K562 (cell line): ENCODE results near the gene IFT22. TPM values are rescaled to one million over a fixed set of nuclear protein-coding genes. Genes with fewer than 3 reads are reported as not detected.
A peak's percentile ranks its signal among the peaks of the same experiment; 100 is the strongest.

ENCODE experiments used
- ATAC-seq: fragments of 200-7000 bp; cut with Tn5 transposase; 3 replicates; pipeline ENCODE4 v1.9.1; 2020; ENCODE audit warnings: moderate library complexity
- BruUV-seq: library from RNA; stranded (reverse); fragments of 400-500 nt; replicated peaks from 2 replicates; lab custom pipeline; 2021; lab: Mats Ljungman, UMichigan
- CTCF ChIA-PET: fragments of 300-600 bp; formaldehyde crosslinking; extraction: SDS; loops from one replicate; lab custom pipeline; 2021; ENCODE audit warnings: low intra/inter-chr PET ratio; lab: Yijun Ruan, JAX
- POLR2A ChIA-PET: fragments of 300-600, 350-650 bp; sonication (Branson Sonifier 250); formaldehyde crosslinking; extraction: SDS; loops from one replicate; lab custom pipeline; 2021; ENCODE audit warnings: antibody characterized with exemption, inconsistent platforms; lab: Yijun Ruan, JAX
- DNase-seq, 4 experiments: peaks; one replicate each; pipeline versions ENCODE4 v3.0.0 to v3.0.0-alpha.2; 2011 to 2018; ENCODE audit warnings: low spot score in 3 of 4, mixed read lengths in 3 of 4; ENCODE audit errors: extremely low read depth in 1 of 4
- FAIRE-seq: peaks from 2 replicates; lab custom pipeline; 2011; peaks lifted over from hg19 to GRCh38; lab: Jason Lieb, UNC
- H2AFZ ChIP-seq: 2 replicates; pipeline ENCODE4 v1.6.0; 2011; ENCODE audit warnings: low read depth, low read length, control low read depth, inconsistent platforms
- H3K27ac ChIP-seq: fragments of 200-600 bp; 3 replicates; pipeline ENCODE4 v1.8.0; 2011; ENCODE audit warnings: low read depth, mild to moderate bottlenecking, control low read depth, inconsistent platforms, low read length, moderate library complexity, mixed read lengths; ENCODE audit errors: extremely low read depth
- H3K27me3 ChIP-seq, 2 experiments: fragments of 300-600 bp in 1 of 2; 2 replicates in 1 of 2; 3 replicates in 1 of 2; pipeline versions ENCODE4 v1.6.0 to v1.8.0; 2011; ENCODE audit warnings: inconsistent platforms in 2 of 2, low read length in 2 of 2, mild to moderate bottlenecking in 1 of 2, mixed read lengths in 1 of 2, moderate library complexity in 1 of 2; ENCODE audit not compliant: control insufficient read depth in 2 of 2, insufficient read depth in 2 of 2
- H3K36me3 ChIP-seq: fragments of 300-600 bp; 3 replicates; pipeline ENCODE4 v1.8.0; 2011; ENCODE audit warnings: mild to moderate bottlenecking, low read length, inconsistent platforms; ENCODE audit not compliant: control insufficient read depth, insufficient read depth
- H3K4me1 ChIP-seq, 2 experiments: fragments of 200-600 bp in 1 of 2; replicated peaks in 1 of 2; 2 replicates in 1 of 2; 3 replicates in 1 of 2; pipeline versions ENCODE4 v1.5.1 to v1.8.0; 2011; ENCODE audit warnings: inconsistent platforms in 2 of 2, low read length in 2 of 2, mild to moderate bottlenecking in 1 of 2, mixed read lengths in 1 of 2, moderate library complexity in 1 of 2; ENCODE audit not compliant: control insufficient read depth in 2 of 2, insufficient read depth in 2 of 2
- H3K4me2 ChIP-seq: 2 replicates; pipeline ENCODE4 v1.6.1; 2011; ENCODE audit warnings: low read length, control low read depth, inconsistent platforms, mixed read lengths; ENCODE audit not compliant: insufficient read depth
- H3K4me3 ChIP-seq: fragments of 200-600 bp; sonication (generic), shearing (Covaris generic); 2 replicates; pipeline ENCODE4 v1.5.1; 2016; ENCODE audit warnings: control low read depth, inconsistent platforms
- H3K79me2 ChIP-seq: fragments of 200-600 bp; 3 replicates; pipeline ENCODE4 v1.8.0; 2011; ENCODE audit warnings: low read length, inconsistent platforms; ENCODE audit not compliant: control insufficient read depth, insufficient read depth
- H3K9ac ChIP-seq, 2 experiments: 2 replicates each; pipeline versions ENCODE4 v1.6.0 to v1.6.1; 2011; ENCODE audit warnings: low read depth in 2 of 2, low read length in 2 of 2, control low read depth in 1 of 2, inconsistent platforms in 1 of 2, mild to moderate bottlenecking in 1 of 2, mixed read lengths in 1 of 2; ENCODE audit not compliant: insufficient read depth in 1 of 2
- H3K9me1 ChIP-seq: one replicate; pipeline ENCODE4 v1.6.0; 2011; ENCODE audit warnings: inconsistent platforms, mild to moderate bottlenecking, low read length, moderate library complexity; ENCODE audit not compliant: control insufficient read depth, insufficient read depth
- H3K9me3 ChIP-seq: replicated peaks from 2 replicates; pipeline ENCODE4 v1.5.1; 2011; ENCODE audit warnings: low read depth, low read length, inconsistent platforms; ENCODE audit not compliant: control insufficient read depth, insufficient read depth
- H4K20me1 ChIP-seq: replicated peaks from 2 replicates; pipeline ENCODE4 v1.6.1; 2011; ENCODE audit warnings: low read length, inconsistent platforms, mixed read lengths; ENCODE audit not compliant: control insufficient read depth, insufficient read depth
- CHCHD3 ChIP-seq: fragments of 250-450 bp; sonication (Bioruptor Pico); IDR thresholded peaks from 2 replicates; pipeline ENCODE4 v2.1.2; 2022; ENCODE audit warnings: mild to moderate bottlenecking
- CREB1 ChIP-seq, 2 experiments: sonication (generic) in 1 of 2; formaldehyde crosslinking in 1 of 2; IDR thresholded peaks; 2 replicates each; pipeline versions ENCODE4 v1.6.1 to v1.8.0; 2012 to 2022; ENCODE audit warnings: inconsistent platforms in 1 of 2, mild to moderate bottlenecking in 1 of 2, missing genetic modification reagents in 1 of 2, moderate library complexity in 1 of 2
- E2F5 ChIP-seq: sonication (generic); formaldehyde crosslinking; IDR thresholded peaks from 2 replicates; pipeline ENCODE4 v1.8.0; 2022; ENCODE audit warnings: mild to moderate bottlenecking, missing genetic modification reagents
- EWSR1 ChIP-seq: fragments of 450-650 bp; IDR thresholded peaks from 2 replicates; pipeline ENCODE4 v1.6.1; 2018; ENCODE audit warnings: borderline replicate concordance, mild to moderate bottlenecking, low read depth, moderate library complexity; ENCODE audit not compliant: partially characterized antibody
- GTF3C2 ChIP-seq: IDR thresholded peaks from 3 replicates; pipeline ENCODE4 v1.6.1; 2011; ENCODE audit warnings: borderline replicate concordance, mild to moderate bottlenecking, moderate library complexity; ENCODE audit not compliant: insufficient read length; ENCODE audit errors: extremely low read depth
- MTF1 ChIP-seq: fragments of 250-450 bp; sonication (Bioruptor Pico); IDR thresholded peaks from 2 replicates; pipeline ENCODE4 v1.9.0; 2021; ENCODE audit warnings: moderate library complexity, mild to moderate bottlenecking, inconsistent platforms, borderline replicate concordance
- NBN ChIP-seq: fragments of 450-650 bp; IDR thresholded peaks from 2 replicates; pipeline ENCODE4 v1.6.1; 2016; ENCODE audit warnings: low read depth, mild to moderate bottlenecking
- PHB2 ChIP-seq: fragments of 450-650 bp; IDR thresholded peaks from 2 replicates; pipeline ENCODE4 v1.6.1; 2017; ENCODE audit warnings: low read depth
- SMAD4 ChIP-seq: fragments of 250-450 bp; sonication (Bioruptor Pico); conservative IDR thresholded peaks from 2 replicates; pipeline ENCODE4 v1.8.0; 2021; ENCODE audit warnings: inconsistent platforms, mild to moderate bottlenecking, moderate library complexity
- SMARCB1 ChIP-seq: IDR thresholded peaks from 2 replicates; pipeline ENCODE4 v1.6.1; 2011; ENCODE audit warnings: improper control_type of control experiment, low read depth; ENCODE audit not compliant: insufficient read length
- WGBS: fragments of 100-300 bp; shearing (Covaris generic); methylation state at CpG from one replicate; pipeline ENCODE4 v1.1.6; 2016; ENCODE audit warnings: low coverage, mixed read lengths; ENCODE audit not compliant: insufficient coverage; ENCODE audit errors: missing lambda C conversion rate; 5-methylcytosine and 5-hydroxymethylcytosine counted together
- in situ Hi-C: fragments of 300-500 bp; cut with MboI; formaldehyde crosslinking; loops from 4 replicates; pipeline ENCODE4 v1.15.0; 2018; ENCODE audit warnings: inconsistent platforms, mixed read lengths
- intact Hi-C: fragments of 100-400 bp; cut with micrococcal nuclease; formaldehyde crosslinking; loops from 2 replicates; pipeline ENCODE4 v1.14.2; 2022
- polyA plus RNA-seq, 8 experiments: library from polyadenylated mRNA; depleted of rRNA in 4 of 8; stranded (reverse) in 5 of 8; unstranded in 3 of 8; fragments of >200 nt; fragmentation: Nextera tagmentation in 2 of 8; fragmentation: Illumina TruSeq in 1 of 8; extraction: Ambion mirVana in 2 of 8; extraction: Trizol in 1 of 8; gene quantifications; 2 replicates each; pipeline versions ENCODE4 v1.2.1 to v1.2.3, GENCODE V29; 2011 to 2014; ENCODE audit warnings: inconsistent platforms in 1 of 8, missing spikeins in 1 of 8
- total RNA-seq, 7 experiments: library from RNA; depleted of rRNA in 6 of 7; stranded (reverse); fragments of >200 nt in 6 of 7; fragmentation: Illumina TruSeq in 2 of 7; extraction: Trizol in 2 of 7; gene quantifications; 2 replicates each; pipeline versions ENCODE4 v1.2.1 to v1.2.3, GENCODE V29; 2011 to 2021; ENCODE audit warnings: low replicate concordance in 1 of 7
- TF ChIP-seq, protein P1 (sequence below): fragments of 250-450 bp; sonication (Bioruptor Pico); IDR thresholded peaks from 2 replicates; pipeline ENCODE4 v1.8.0; 2022; ENCODE audit warnings: inconsistent platforms
- TF ChIP-seq, protein P2 (sequence below), 2 experiments: fragments of 450-650 bp in 1 of 2; sonication (generic) in 1 of 2; formaldehyde crosslinking in 1 of 2; IDR thresholded peaks in 1 of 2; conservative IDR thresholded peaks in 1 of 2; 2 replicates each; pipeline versions ENCODE4 v1.6.1 to v1.8.1; 2016 to 2023; ENCODE audit warnings: mild to moderate bottlenecking in 2 of 2, moderate library complexity in 2 of 2, inconsistent platforms in 1 of 2, missing genetic modification reagents in 1 of 2
- TF ChIP-seq, protein P3 (sequence below): fragments of 450-650 bp; formaldehyde crosslinking; conservative IDR thresholded peaks from 2 replicates; pipeline ENCODE4 v1.4.0; 2022; ENCODE audit warnings: mild to moderate bottlenecking, missing genetic modification characterization

IFT22 gene
- total and polyA plus RNA-seq, 9 of the 15 experiments (the other 6 are each of a cell fraction or from before 2014, with no cell fraction given), result 6.3 to 18.2 (median 7.7) TPM

GRCh38 chr7:101269664-101270063 lies 51.9 kb downstream of the IFT22 start:
- Histone ChIP-seq H3K9ac (no peak overlapping the region; a peak in 1 of 4 replicates), H3K4me2 (no peak overlapping the region), H3K4me1 (peaks cover 5 to 7% of the 10 kb centered on the region in 2 experiments; a peak in 4 of 5 replicates), H3K9me1 (no peaks in the 10 kb centered on the region), H3K36me3 (no peaks in the 10 kb centered on the region), H2AFZ (no peak overlapping the region), H3K79me2 (no peaks in the 10 kb centered on the region), H3K4me3 (no peak overlapping the region), H3K27me3 (peaks cover 11 to 26% of the 10 kb centered on the region in 2 experiments; a peak in 4 of 5 replicates), H4K20me1 (no peaks in the 10 kb centered on the region), H3K27ac (no peak overlapping the region), H3K9me3 (no peaks in the 10 kb centered on the region; the same call in 1 of the 2 replicates)
- in situ Hi-C loops, result no loop called here
- no TSS peak for BruUV-seq
- DNase-seq (no peak), FAIRE-seq (no peak), ATAC-seq (no peak)
- POLR2A ChIA-PET, result interaction anchor here (1.2 kb wide), 1 partner anchor 16 kb away, joined by 3 read pairs; no protein-coding TSS in a partner anchor
- intact Hi-C loops, result no loop called here
- 59% methylated on average over 21 of the region's 21 CpGs for WGBS
- CTCF ChIA-PET, result no interaction called here
- no peak for TF ChIP-seq SMARCB1
- no peak for TF ChIP-seq PHB2
- no peak for TF ChIP-seq SMAD4 (CRISPR knock-in tag)
- no peak for TF ChIP-seq MTF1 (CRISPR knock-in tag)
- TF ChIP-seq NBN, result no peak
- TF ChIP-seq, protein P1, sequence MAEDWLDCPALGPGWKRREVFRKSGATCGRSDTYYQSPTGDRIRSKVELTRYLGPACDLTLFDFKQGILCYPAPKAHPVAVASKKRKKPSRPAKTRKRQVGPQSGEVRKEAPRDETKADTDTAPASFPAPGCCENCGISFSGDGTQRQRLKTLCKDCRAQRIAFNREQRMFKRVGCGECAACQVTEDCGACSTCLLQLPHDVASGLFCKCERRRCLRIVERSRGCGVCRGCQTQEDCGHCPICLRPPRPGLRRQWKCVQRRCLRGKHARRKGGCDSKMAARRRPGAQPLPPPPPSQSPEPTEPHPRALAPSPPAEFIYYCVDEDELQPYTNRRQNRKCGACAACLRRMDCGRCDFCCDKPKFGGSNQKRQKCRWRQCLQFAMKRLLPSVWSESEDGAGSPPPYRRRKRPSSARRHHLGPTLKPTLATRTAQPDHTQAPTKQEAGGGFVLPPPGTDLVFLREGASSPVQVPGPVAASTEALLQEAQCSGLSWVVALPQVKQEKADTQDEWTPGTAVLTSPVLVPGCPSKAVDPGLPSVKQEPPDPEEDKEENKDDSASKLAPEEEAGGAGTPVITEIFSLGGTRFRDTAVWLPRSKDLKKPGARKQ, result no peak
- no peak for TF ChIP-seq EWSR1
- no peak for TF ChIP-seq CHCHD3 (CRISPR knock-in tag)
- TF ChIP-seq, protein P2, sequence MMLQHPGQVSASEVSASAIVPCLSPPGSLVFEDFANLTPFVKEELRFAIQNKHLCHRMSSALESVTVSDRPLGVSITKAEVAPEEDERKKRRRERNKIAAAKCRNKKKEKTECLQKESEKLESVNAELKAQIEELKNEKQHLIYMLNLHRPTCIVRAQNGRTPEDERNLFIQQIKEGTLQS (IDR thresholded peaks at IDR 0.05), result peak; percentile 53
- TF ChIP-seq, protein P2 (CRISPR knock-in tag; conservative IDR thresholded peaks at IDR 0.05), result no peak
- no peak for TF ChIP-seq E2F5 (CRISPR knock-in tag)
- no peak for TF ChIP-seq GTF3C2
- TF ChIP-seq, protein P3, sequence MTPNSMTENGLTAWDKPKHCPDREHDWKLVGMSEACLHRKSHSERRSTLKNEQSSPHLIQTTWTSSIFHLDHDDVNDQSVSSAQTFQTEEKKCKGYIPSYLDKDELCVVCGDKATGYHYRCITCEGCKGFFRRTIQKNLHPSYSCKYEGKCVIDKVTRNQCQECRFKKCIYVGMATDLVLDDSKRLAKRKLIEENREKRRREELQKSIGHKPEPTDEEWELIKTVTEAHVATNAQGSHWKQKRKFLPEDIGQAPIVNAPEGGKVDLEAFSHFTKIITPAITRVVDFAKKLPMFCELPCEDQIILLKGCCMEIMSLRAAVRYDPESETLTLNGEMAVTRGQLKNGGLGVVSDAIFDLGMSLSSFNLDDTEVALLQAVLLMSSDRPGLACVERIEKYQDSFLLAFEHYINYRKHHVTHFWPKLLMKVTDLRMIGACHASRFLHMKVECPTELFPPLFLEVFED (CRISPR knock-in tag), result no peak
- peak; percentile 31; the same call in 1 of the 2 replicates for TF ChIP-seq CREB1 (IDR thresholded peaks at IDR 0.05)
- TF ChIP-seq CREB1 (CRISPR knock-in tag; IDR thresholded peaks at IDR 0.05), result no peak
